Measurements from ENCODE around the gene STPG4.
"Not testable (repeated sequence)": the region's sequence is repeated elsewhere in the genome, so short reads cannot be mapped to it uniquely, and the experiment has no call there.

The STPG4 gene

GRCh38 chr2:47124740-47125139 lies 30.4 kb downstream of the STPG4 start:
- DNase-seq, result not testable (repeated sequence)

- DNase-seq, result not testable (repeated sequence)
Observed at GRCh38 chr2:47120424-47120823, 34.7 kb downstream of the STPG4 start.

GRCh38 chr2:47119001-47119400 lies 36.1 kb downstream of the STPG4 start:
- DNase-seq, result no peak

DNA sequence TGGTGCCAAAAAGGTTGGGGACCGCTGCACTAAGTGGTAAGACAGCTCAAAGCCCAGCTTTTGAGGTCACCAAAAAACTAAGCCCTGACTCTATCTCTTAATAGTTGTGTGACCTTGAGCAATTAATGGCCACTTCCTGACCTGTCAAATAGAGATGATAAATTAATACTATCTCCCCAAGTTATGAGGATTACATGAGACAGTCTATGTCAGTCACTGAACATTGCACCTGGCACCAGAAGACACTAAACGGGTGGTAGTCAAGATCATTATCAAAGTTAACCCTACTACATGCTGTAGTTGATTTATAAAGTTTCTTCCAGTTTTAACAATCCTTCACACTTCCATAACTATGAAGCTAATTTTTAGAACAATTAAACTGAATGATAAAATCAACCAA lies 36.5 kb downstream of the STPG4 start:
- DNase-seq, result no peak

- no peak for DNase-seq
Observed at GRCh38 chr2:47112665-47113435, 42.3 kb downstream of the STPG4 start.

- DNase-seq, result no peak
Observed at GRCh38 chr2:47109680-47110079, 45.4 kb downstream of the STPG4 start.

GRCh38 chr2:47109007-47109375 lies 46.1 kb downstream of the STPG4 start:
- DNase-seq, result no peak

- DNase-seq, result not testable (repeated sequence)
Observed at GRCh38 chr2:47108267-47109006, 46.7 kb downstream of the STPG4 start.

DNA sequence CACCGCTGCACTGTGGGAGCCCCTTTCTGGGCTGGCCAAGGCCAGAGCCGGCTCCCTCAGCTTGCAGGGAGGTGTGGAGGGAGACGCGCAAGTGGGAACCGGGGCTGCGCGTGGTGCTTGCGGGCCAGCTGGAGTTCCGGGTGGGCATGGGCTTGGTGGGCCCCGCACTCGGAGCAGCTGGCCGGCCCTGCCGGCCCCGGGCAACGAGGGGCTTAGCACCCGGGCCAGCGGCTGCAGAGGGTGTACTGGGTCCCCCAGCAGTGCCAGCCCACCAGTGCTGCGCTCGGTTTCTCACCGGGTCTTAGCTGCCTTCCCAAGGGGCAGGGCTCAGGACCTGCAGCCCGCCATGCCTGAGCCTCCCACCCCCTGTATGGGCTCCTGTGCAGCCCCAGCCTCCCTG lies 47.9 kb downstream of the STPG4 start:
- DNase-seq, result not testable (repeated sequence)

DNA sequence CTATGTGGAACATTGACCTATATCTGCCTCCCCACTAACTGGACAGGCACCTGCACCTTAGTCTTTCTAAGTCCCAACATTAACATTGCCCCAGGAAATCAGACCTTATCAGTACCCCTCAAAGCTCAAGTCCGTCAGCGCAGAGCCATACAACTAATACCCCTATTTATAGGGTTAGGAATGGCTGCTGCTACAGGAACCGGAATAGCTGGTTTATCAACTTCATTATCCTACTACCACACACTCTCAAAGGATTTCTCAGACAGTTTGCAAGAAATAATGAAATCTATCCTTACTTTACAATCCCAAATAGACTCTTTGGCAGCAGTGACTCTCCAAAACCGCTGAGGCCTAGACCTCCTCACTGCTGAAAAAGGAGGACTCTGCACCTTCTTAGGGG lies 48.9 kb downstream of the STPG4 start:
- DNase-seq, result not testable (repeated sequence)

GRCh38 chr2:47099712-47100111 lies 55.4 kb downstream of the STPG4 start:
- not testable (repeated sequence) for DNase-seq

GRCh38 chr2:47098953-47099352 lies 56.2 kb downstream of the STPG4 start:
- no peak for DNase-seq

DNA sequence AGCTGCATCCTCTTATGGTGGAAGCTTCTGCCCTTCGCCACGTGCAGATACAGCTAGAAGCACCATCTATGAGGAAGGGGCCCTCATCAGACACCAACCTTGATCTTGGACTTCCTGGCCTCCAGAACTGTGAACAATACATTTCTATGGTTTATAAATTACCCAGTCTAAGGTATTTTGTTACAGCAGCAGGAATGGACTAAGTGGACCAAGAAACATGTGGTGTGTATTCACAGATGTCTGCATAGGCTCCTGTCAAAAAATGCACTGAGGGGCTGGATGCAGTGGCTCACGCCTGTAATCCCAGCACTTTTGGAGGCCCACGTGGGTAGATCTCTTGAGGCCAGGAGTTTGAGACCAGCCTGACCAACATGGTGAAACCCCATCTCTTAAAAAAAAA lies 57.5 kb downstream of the STPG4 start:
- DNase-seq, result no peak

DNA sequence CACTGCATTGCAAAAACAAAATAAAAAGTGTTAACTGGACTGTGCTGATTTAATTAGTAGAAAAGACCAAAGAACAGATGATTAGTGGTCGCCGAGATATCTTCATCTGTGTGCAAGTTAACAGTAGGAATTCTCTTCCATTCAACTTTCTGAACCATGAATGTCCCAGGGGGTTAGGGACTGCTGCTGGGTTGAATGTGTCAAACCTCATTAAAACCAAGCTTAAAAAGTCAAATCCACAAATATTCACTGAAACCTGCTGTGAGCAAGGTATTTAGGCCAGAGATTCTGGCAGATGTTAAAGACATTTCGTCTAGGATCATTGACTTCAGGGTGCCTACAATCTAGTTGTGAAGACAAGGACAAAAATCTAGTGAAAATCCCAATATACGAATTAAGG lies 58.7 kb downstream of the STPG4 start:
- no peak for DNase-seq

GRCh38 chr2:47095349-47096020 lies 59.6 kb downstream of the STPG4 start:
- DNase-seq, result no peak

DNA sequence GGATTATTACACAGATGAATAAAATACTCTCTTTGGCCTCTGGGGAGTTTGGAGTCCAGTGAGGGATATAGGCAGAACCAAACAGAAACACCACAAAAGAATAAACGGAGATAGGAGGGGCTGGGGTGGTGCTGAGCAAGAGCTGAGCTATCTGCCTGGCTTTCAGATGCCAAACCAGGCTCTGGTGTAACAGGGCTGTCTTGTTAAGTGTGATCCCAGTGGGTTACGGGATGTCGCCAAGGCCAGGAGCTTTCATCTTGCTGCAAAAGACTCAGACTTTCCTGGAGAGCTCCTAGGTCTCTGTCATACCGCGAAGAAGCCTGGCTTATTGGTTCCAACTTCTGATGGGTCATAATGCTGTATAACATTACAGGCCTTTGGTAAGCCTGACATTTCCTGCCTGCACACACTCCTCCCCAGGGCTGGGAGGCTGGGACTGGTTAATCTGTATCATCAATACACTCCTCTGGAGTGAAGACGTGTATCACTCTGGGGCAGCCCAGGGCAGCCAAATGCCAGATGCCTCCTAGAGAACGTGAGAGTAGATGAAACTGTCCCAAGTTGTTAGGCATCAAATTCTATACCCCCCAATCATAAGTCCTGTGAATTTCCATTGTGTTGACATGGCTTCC lies 60.5 kb downstream of the STPG4 start:
- DNase-seq, result no peak

GRCh38 chr2:47093626-47094025 lies 61.5 kb downstream of the STPG4 start:
- DNase-seq, result no peak

DNA sequence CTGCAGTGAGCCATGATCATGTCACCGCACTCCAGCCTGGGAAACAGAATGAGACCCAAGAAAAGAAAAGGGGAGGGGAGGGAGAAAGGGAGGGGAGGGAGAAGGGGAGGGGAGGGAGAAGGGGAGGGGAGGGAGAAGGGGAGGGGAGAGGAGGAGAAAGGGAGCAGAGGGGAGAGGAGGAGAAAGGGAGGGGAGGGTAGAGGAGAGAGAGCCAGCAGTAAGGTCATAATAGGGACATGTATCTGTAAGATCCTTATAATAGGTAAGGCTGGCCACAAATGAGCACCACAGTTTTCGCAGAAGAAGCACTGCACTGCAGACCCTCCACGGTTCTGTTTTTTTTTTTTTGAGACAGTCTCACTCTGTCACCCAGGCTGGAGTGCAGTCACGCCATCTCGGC lies 62.6 kb downstream of the STPG4 start:
- DNase-seq, result no peak

- DNase-seq, result no peak
Observed at GRCh38 chr2:47091118-47091517, 64.0 kb downstream of the STPG4 start.

DNA sequence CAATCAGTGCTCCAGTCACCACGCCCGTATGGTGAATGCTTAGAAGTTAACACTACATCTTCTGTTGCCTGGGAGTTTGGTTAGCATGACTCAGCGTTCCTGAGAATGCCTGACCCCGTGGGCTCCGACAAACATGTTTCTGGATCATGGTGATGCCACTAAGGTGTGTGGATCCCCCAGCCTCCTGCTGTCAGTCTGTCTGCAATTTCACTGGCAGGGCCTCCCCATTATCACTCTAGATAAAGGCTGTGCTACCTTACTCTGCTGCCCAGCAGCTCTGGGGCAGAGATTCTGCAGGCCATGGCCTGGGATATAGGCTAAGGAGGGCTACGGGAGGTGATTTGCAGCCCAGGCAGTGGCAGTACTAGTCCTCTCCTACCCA lies 66.0 kb downstream of the STPG4 start:
- DNase-seq, result no peak

- no peak for DNase-seq
Observed at GRCh38 chr2:47088371-47089082, 66.6 kb downstream of the STPG4 start.

DNA sequence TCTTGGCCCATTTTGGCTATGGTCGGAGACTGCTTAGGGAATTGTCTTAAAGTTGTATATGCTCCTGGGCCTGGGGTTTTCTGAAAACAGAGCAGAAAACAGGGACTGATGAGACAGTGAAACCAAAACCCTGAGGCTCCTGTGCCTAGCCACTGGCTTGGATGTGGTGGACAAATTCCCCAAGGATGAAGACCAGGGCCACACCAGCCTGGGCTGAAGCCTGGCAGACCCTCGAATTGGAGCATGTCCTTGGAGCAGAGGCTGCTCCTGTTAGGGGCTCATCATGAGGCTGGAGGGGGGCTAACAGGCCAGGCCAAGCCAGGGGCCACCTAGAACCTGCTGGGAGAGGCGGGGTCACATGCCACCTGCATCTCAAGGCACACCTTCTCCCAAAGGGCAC lies 68.1 kb downstream of the STPG4 start:
- no peak for DNase-seq

DNA sequence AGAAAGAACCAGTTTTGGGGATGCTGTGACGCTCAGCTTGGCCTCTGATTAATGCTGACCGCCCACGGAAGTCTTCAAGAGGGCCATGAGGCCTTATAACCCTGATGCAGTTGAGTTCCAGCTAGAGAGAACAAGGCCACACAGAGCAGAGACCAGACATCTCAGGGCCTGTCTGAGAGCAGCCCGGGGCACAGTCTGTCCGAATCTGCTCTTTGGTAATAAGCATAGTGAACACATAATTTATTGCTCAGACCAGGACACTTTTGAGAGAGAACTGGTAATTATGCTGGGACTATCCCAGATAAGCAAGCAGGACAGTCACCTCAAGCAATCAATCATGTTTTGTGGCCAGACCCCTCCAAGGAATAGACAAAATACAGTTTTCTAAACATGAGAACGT lies 68.5 kb downstream of the STPG4 start:
- DNase-seq, result no peak

Data from NCI-H187 (cell line).